ENCODE measurements around the gene RASGRF2. TPM values are rescaled to one million over a fixed set of nuclear protein-coding genes. Genes with fewer than 3 reads are reported as not detected.

RASGRF2 gene
- total RNA-seq, 4 donors from 2014 or later, result 3.6 to 6.3 (median 4.8) TPM

DNA sequence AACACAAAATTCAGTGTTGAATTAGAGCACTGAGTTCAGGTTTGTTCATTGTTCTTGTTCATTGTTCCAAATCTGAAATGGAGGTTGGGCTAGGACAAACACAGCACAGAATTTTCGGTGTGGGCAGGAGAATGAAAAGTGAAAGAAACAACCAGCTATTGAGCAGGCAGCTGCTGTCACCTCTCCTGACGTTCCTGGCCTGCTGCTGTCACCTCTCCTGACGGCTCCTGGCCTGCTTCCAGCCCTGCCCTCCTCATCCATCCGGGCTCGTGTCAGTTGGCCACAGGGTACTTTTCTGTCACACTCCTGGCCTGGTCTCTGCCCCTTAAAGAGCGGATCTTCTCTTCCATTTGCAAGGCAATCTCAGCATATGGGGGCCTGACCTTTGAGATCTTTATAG is 227.7 kb downstream of the RASGRF2 start:
- Histone ChIP-seq H3K36me3 (no peaks in the 10 kb centered on the region), H3K27ac (no peak overlapping the region), H3K9me3 (no peaks in the 10 kb centered on the region), H3K27me3 (no peaks in the 10 kb centered on the region), H3K4me1 (no peaks in the 10 kb centered on the region), H3K4me3 (no peak overlapping the region)
- in situ Hi-C loops (cut with MboI; ENCODE audit: low sequenced_read_pairs in 4 of 4) (no loop called here), intact Hi-C loops (cut with DNase I; ENCODE audit: low total_unique reads) (no loop called here)
- DNase-seq (no peak), ATAC-seq (no peak)
- TF ChIP-seq CTCF (IDR thresholded peaks at IDR 0.05 in 4 of 5, conservative IDR thresholded peaks at IDR 0.05 in 1 of 5) (no peak), POLR2A (IDR thresholded peaks at IDR 0.05) (no peak)

- intact Hi-C loops (cut with DNase I; ENCODE audit: low total_unique reads), result no loop called here
- H3K36me3 ChIP-seq, result no peaks in the 10 kb centered on the region
Measured at GRCh38 chr5:81188962-81189361, 228.8 kb downstream of the RASGRF2 start.

GRCh38 chr5:81189875-81190498 is 229.8 kb downstream of the RASGRF2 start:
- ATAC-seq, result no peak
- no peak for DNase-seq
- H3K9me3 ChIP-seq, result no peaks in the 10 kb centered on the region
- no peak overlapping the region for H3K27ac ChIP-seq
- no peaks in the 10 kb centered on the region for H3K36me3 ChIP-seq
- no peaks in the 10 kb centered on the region for H3K27me3 ChIP-seq
- H3K4me1 ChIP-seq, result peaks cover 0 to under 1% of the 10 kb centered on the region in 2 donors
- no peak for TF ChIP-seq CTCF (IDR thresholded peaks at IDR 0.05 in 4 of 5, conservative IDR thresholded peaks at IDR 0.05 in 1 of 5)
- TF ChIP-seq POLR2A (IDR thresholded peaks at IDR 0.05), result no peak
- H3K4me3 ChIP-seq, result no peak overlapping the region
- in situ Hi-C loops (cut with MboI; ENCODE audit: low sequenced_read_pairs in 4 of 4) (loop anchor here in 1 of 4 donors (10.0 kb wide), 1 partner anchor 485 kb away; no protein-coding TSS in a partner anchor), intact Hi-C loops (cut with DNase I; ENCODE audit: low total_unique reads) (loop anchor here (10.0 kb wide), 2 partner anchors 515 to 705 kb away; partner anchors contain the start of gene FAM151B)

More at GRCh38 chr5:81188962-81189361, 228.8 kb downstream of the RASGRF2 start:
- H3K4me3 ChIP-seq, result no peak overlapping the region
- no peaks in the 10 kb centered on the region for H3K4me1 ChIP-seq
- in situ Hi-C loops (cut with MboI; ENCODE audit: low sequenced_read_pairs in 4 of 4), result no loop called here
- no peaks in the 10 kb centered on the region for H3K9me3 ChIP-seq
- H3K27ac ChIP-seq, result no peak overlapping the region
- ATAC-seq, result no peak
- no peak for TF ChIP-seq CTCF (IDR thresholded peaks at IDR 0.05 in 4 of 5, conservative IDR thresholded peaks at IDR 0.05 in 1 of 5)
- TF ChIP-seq POLR2A (IDR thresholded peaks at IDR 0.05), result no peak
- no peak for DNase-seq
- H3K27me3 ChIP-seq, result no peaks in the 10 kb centered on the region

GRCh38 chr5:81191726-81192372 is 231.7 kb downstream of the RASGRF2 start:
- Histone ChIP-seq H3K27ac (no peak overlapping the region), H3K9me3 (no peaks in the 10 kb centered on the region), H3K4me1 (peaks cover 4 to 7% of the 10 kb centered on the region in 2 donors), H3K4me3 (no peak overlapping the region), H3K36me3 (no peaks in the 10 kb centered on the region), H3K27me3 (no peaks in the 10 kb centered on the region)
- intact Hi-C loops (cut with DNase I; ENCODE audit: low total_unique reads) (loop anchor here (10.0 kb wide), 2 partner anchors 517 to 707 kb away; partner anchors contain the start of gene FAM151B), in situ Hi-C loops (cut with MboI; ENCODE audit: low sequenced_read_pairs in 4 of 4) (loop anchor here in 1 of 4 donors (10.0 kb wide), 1 partner anchor 487 kb away; no protein-coding TSS in a partner anchor)
- no peak for ATAC-seq
- TF ChIP-seq POLR2A (IDR thresholded peaks at IDR 0.05) (no peak), CTCF (IDR thresholded peaks at IDR 0.05 in 4 of 5, conservative IDR thresholded peaks at IDR 0.05 in 1 of 5) (no peak)
- no peak for DNase-seq
